Glomerular endothelial cell (primary cell): ENCODE measurements around the gene LRRC56. TPM values are rescaled to one million over a fixed set of nuclear protein-coding genes. Genes with fewer than 3 reads are reported as not detected.

ENCODE experiments used
- DNase-seq: peaks from one replicate; pipeline ENCODE4 v3.0.0-alpha.2; 2011; ENCODE audit warnings: low read depth, low spot score; ENCODE audit errors: extremely low read depth
- total RNA-seq: library from RNA; depleted of rRNA; stranded (reverse); fragments of >200 nt; gene quantifications from 2 replicates; pipeline ENCODE4 v1.2.3, GENCODE V29; 2015

The LRRC56 gene, protein sequence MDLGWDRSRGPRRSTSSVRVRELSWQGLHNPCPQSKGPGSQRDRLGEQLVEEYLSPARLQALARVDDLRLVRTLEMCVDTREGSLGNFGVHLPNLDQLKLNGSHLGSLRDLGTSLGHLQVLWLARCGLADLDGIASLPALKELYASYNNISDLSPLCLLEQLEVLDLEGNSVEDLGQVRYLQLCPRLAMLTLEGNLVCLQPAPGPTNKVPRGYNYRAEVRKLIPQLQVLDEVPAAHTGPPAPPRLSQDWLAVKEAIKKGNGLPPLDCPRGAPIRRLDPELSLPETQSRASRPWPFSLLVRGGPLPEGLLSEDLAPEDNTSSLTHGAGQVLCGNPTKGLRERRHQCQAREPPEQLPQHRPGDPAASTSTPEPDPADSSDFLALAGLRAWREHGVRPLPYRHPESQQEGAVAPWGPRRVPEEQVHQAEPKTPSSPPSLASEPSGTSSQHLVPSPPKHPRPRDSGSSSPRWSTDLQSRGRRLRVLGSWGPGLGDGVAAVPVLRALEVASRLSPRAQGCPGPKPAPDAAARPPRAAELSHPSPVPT
- 0.53 TPM in 2 replicates for total RNA-seq

DNA sequence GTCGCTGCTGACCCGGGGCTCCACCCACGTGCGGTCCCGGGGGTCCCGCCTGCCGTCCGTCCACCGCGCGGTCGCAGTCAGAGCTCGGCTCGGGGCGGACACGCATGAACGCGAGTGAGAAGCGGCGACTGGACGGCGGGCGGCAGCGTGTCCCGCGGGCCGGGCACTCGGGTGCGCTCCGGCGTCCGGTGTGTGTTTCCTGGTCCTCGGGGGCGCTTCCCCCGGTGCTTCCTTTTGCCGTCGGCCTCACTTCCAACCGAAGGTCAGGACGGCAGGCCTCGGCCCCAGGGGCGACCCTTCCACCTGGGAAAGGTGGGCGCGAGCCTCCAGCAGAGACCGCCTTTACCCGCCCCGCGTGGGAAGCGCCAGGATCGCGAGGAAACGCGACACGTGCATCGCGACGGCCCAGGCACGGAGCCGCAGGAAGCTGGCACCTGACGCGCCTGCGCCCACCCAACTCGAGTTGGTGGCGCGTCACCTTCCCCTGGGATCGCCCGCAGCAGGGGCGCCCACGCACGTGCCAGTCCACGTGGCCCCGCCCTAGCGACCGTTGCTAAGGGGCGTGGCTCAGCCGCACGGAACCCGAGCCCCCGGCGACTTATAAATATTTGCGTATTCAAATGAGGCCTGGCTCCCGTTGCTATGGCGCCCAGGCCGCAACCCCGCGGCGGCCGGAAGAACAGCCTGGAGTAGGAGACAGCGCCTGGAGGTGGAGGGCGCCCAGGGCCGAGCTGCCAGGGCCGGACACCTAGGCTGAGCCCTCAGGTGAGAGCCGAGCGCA is at the start of gene LRRC56:
TSS of gene LRRC56 (plus strand) at position 687 of the 781 bp plus-strand sequence. CDS start 3,158 bp downstream, outside the sequence.
- no peak for DNase-seq

DNA sequence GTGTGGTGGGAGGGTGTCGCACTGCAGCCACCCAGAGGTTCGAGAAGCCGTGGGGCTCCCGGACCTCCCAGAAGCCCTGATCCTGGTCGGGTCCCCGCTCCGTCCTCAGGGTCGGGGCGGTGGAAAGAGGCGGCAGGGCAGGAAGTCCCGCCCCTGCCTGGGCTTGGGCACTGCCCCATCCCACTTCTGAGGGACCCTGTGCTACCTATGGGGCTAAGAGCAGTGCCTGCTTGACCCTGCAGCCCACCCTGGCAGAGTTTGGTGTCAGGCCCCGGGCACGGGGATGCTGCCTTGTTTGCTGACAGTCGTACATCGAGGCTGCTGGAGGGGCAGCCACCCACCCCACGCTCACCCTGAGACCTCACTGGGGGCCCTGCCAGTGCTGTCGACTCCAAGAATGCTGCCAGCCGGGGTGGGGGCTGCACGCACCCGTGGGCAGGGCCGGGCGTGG is 49.7 kb upstream of the LRRC56 start:
- DNase-seq, result no peak

DNA sequence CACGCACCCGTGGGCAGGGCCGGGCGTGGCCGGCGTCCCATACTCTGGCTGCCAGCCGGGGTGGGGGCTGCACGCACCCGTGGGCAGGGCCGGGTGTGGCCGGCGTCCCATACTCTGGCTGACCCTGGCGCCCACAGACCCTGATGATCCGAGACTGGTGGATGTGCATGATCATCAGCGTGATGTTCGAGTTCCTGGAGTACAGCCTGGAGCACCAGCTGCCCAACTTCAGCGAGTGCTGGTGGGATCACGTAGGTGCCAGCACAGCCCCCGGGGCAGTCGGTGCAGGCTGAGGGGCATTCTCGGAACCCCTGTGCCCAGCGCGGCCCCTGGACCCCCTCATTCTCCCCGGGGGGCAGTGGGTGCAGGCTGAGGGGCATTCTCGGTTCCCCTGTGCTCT is 49.3 kb upstream of the LRRC56 start:
- no peak for DNase-seq

DNA sequence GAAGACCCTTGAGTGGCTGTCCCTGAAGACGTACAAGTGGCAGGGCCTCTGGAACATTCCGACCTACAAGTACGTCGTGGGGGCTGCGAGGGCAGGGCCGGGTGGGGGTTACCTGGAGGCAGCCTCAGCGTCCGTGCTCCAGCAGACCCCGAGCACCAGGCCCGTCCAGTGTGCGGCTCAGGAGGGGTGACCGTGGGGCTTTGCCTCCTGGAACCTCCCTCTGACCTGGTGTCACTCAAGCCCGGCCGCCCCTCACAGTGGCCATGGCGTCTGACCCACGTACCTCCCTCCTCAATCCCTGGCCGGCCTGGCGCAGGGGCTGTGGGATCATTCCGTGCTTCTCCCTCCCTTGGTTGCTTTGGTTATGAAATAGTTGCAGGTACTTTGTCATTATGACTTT is 48.7 kb upstream of the LRRC56 start:
- no peak for DNase-seq

DNA sequence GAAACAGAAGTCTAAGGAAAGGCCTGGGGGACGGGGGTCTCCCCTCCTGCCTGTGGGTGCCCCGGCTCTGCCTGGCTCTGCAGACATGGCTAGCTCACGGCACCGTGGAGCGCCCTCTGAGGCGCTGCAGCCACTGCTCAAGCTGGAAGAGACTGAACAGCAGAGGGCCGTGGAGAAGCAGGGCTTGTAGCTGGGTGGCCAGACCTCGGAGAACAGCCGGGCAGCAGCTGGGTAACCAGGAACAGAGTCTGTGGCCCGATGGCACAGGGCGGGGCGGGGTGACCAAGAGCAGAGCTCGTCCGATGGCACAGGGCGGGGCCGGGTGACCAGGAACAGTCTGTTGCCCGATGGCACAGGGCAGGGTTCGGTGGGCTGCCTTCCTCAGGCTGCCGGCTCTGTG is 48.3 kb upstream of the LRRC56 start:
- no peak for DNase-seq

DNA sequence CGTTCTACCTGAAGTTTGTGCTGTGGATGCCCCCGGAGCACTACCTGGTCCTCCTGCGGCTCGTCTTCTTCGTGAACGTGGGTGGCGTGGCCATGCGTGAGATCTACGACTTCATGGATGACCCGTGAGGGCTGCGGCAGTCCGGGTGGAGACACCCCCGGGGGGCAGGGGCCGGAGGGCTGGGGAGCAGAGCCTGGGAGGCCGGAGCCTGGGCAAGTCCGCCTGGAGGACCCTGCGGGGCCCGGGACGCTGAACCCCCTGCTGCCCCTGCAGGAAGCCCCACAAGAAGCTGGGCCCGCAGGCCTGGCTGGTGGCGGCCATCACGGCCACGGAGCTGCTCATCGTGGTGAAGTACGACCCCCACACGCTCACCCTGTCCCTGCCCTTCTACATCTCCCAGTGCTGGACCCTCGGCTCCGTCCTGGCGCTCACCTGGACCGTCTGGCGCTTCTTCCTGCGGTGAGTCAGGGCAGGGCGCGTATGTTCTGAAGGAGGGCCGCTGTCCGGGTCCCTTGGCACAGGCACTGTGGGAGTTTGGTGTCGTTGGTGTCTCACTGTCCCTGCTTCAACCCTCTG is 47.6 kb upstream of the LRRC56 start:
- no peak for DNase-seq

DNA sequence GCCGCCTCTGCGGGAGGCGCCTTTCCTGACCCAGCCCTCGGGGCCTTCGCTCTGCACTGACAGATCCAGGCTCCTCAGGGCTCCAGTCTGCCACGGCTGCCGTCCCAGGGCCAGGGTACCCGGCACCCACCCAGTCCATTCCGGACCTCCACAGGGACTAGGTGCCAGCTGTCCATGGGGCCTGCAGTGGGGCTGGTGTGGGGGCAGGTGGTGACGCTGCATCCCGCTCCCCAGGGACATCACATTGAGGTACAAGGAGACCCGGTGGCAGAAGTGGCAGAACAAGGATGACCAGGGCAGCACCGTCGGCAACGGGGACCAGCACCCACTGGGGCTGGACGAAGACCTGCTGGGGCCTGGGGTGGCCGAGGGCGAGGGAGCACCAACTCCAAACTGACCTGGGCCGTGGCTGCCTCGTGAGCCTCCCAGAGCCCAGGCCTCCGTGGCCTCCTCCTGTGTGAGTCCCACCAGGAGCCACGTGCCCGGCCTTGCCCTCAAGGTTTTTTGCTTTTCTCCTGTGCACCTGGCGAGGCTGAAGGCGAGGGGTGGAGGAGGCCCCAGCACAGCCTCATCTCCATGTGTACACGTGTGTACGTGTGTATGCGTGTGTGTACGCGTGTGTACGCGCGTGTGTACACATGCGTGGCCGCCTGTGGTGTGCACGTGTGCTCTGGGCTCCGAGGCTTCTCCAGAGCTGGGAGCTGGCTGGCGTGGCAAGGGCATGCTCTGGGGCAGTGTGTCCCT is 47.0 kb upstream of the LRRC56 start:
- DNase-seq, result no peak

DNA sequence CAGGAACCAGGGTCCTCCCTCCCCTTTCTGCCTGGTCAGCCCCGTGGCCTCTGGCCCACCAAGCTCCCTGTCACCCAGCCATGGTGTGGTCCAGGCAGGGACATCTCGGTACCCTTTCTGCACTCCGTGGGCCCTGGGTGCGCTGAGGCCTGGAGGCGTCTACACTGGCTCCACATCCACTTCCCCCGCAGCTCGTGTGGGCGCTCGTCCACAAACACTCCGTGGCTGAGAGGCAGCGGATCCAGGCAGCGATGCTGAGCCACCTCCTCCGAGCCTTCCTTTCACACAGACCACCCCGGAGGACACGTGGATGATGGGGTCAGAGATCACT is 46.4 kb upstream of the LRRC56 start:
- no peak for DNase-seq

DNA sequence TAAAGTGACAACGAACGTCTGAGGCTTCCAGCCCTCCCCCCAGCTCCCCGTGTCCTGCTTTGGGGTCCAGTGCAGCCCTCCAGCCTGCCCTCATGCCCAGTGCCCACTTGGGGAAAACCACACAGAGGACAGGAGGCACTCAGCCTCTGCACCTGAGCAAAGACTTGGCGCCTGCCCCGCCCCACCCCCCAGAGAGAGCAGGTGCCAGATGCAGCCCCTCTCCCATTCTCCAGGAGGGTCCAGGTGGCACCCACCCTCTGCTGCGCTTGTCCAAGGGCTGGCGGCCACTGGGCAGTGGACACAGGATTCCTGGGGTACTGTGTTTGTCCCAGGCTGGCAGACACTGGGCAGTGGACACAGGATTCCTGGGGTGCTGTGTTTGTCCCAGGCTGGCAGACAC is 46.0 kb upstream of the LRRC56 start:
- DNase-seq, result no peak

DNA sequence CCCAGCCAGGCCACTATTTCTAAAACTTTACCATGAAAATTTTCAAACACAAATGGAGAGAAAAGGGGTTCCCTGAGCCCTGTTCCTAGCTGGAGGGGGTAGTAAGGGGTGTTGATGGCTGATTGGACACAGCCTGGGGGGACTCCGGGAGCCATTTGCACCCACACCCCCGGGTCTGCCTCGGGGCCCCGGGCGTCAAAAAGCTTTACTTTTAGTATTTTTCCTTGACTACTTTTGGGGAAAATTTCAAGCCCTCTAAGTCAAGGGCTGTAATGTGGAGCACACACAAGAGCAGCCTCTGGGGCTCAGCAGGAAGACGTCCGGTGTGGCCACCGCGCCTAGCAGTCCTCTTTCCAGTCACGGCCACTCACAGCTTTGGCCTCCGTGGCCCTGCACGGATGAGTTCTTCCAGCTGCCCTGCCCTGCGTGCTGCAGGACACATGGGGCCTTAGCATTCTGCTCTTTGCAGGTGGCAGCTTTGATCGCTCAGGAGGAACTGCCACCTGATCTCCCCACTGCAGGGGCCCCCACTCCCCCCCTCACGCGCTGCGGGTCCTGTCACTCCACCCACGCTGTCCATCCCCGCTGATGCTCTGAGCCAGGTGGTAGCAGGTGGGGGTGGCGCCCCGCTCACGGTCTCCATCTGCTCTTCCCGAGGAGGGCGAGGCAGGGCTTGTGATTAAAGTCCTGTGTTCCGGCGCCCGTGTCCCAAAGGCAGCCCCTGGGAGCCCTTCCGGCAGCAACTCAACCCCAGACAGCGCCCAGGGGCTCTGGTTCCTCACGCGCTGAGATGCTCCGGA is 44.7 kb upstream of the LRRC56 start:
- no peak for DNase-seq

DNA sequence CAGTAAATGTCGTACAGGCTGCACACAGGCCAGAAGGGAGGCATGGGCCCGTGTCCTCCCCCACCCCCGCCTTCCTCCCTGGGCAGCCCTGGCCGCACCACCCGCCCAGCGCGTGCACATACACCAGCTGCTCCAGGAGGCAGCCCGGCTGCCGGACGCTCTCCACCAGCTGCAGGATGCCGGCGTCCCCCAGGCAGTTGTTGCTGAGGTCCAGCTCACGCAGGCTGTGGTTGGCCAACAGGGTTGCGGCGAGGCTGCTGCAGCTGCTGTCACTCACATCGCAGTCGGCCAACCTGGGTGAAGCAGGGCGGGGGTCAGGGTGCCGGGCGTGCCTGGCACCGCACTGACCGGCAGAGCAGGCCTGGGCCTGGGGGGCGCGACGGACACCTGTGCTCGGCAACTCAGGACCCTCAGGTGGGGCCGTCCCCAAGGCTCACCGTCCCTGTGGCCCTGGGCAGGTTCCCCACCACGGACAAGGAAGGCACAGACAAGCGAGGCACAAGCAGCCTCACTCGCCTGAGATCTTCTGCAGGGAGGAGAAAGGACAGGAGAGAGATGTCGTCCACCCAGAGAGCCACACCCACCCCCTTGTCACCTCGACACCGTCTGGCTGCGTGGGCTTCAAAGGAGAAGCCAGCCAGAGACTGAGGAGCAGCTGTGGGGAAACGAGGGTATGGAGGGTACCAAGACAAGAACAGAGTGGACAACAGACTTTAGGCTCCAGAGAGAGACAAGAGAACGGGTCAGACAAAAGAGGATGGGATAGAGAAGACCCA is 42.4 kb upstream of the LRRC56 start:
- DNase-seq, result no peak

DNA sequence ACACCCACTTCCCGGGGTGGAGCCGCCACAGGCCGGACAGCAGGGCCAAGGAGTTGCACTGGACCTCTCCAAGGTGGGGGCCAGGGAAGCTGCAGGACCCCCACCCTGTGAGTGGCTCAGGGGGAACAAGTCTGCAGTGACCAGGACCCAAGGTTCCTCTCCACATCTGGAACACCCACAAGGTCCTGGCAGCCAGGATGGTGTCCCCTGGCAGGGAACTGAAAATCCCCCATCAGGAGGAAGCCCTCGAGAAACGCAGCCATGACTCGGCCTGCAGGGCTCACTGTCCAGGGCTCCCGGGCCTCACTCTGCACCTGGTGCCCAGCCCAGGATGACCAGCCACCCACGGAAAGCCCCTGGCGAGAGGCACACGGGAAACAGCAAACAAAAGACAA is 41.8 kb upstream of the LRRC56 start:
- DNase-seq, result no peak

DNA sequence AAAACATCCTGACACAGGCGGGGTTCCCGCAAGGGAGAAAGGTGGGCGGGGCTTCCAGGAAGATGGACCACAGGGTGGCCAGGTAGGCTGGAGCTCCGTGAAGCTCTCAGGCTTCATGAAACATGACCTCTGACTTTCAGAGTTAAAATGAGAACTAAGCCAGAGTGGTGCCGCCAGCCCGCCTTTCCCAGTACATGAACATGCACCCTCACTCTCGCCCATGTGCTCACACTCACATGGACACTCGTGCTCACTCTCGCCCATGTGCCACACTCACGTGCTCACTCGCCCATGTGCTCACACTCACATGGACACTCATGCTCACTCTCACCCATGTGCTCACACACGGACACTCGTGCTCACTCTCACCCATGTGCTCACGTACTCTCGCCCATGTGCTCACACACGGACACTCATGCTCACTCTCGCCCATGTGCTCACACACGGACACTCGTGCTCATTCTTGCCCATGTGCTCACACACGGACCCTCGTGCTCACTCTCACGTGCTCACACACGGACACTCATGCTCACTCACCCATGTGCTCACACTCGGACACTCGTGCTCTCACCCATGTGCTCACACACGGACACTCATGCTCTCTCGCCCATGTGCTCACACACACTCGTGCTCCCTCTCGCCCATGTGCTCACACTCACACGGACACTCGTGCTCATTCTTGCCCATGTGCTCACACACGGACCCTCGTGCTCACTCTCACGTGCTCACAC is 40.3 kb upstream of the LRRC56 start:
- no peak for DNase-seq

DNA sequence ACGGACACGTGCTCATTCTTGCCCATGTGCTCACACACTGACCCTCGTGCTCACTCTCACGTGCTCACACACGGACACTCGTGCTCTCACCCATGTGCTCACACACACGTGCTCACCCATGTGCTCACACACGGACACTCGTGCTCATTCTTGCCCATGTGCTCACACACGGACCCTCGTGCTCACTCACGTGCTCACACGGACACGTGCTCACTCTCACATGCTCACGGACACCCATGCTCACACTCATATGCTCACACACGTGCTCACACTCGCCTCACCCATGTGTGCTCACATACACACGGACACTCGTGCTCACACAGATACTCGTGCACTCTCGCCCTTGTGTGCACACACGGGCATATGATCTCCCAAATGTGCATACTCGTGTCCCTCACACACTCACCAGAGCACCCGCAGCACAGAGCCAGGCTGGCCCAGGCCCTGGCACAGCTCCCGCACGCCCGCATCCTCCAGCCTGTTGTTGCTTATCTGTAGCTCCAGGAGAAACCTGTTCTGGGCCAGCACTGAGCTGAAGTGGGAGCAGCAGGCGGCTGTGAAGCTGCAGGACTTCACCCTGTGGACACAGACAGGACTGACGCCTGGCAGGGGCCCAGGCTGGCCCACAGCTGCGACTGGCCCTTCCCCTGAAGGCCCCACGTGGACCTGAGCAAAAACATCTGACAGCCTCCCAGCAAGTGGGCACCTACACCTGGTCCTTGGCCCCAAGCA is 39.6 kb upstream of the LRRC56 start:
- DNase-seq, result no peak

DNA sequence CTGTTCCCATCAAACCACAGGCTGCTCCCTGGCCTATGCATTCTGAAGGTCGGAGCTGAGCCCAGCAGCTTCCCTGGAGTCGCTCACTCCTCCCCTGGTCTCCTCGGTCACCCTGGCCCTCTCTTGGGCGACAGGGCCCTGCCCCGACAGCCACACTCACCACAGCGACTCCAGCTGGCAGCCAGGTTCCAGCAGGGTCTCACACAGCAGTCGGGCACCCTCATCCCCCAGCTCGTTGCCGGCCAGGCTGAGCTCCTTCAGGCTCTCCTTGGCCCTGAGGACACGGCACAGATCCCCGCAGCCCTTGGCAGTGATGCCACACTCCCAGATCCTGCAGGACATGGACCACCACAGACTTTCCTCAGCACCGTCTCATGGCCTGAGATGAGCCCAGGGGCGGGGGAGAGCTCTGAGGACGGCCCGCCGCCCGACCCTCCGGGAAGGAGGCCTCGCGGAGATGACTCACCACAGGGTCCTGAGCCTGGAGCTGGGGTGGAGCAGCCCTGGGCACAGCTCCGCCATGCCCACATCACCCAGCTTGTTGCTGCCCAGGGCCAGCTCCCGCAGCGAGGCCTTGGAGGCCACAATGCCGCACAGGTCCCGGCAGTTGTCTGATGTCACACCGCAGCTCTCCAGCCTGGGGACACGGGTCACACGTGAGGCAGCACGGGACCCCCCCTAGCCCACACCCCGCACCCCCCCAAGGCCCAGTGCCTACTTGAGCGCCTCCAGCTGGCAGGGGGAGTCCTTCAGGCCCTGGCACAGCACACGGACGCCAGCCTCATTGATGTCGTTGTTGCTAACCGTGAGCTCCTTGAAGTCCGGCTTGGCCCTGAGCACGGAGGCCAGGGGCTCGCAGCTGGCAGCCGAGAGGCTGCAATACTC is 38.8 kb upstream of the LRRC56 start:
- DNase-seq, result no peak

DNA sequence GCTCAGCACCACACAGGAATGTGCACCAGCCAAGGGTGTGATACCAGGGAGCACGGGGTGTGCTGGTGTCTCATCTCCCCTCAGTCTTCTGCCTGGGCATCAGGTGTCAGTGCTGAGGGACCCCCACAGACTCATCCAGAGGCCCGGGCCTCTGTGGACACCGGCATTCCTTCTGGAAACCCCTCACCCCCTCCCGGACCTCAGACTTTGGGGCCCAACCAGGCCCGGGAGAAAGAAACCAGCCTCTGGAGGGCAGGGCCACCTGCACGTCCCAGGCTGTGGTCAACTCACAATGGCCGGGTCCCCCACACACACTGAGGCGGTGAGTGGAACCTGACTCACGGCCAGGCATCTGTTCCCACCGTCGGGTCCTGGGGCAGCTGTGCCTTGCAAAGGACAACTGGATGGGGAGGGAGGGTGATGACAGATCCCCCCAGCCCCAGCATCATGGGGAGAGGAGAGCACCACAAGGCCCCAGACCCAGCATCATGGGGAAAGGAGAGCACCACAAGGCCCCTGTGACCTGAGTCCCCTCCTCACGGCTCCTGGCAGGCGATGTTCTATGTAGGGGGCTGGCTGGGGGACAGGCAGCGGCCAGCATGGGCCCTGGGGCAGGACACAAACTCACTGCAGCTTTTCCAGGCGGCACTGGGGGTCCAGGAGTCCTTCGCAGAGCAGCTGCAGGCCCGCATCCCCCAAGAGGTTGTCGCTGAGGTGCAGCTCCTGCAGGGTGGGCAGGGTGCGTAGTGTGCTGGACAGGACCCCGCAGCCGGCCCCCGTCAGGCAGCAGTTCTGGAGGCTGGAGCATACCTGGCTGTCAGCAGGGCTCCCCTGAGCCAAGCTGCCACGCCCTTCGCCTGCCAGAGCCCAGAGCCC is 37.9 kb upstream of the LRRC56 start:
- DNase-seq, result no peak
